HFF-Myc (cell line): ENCODE data around the gene PDHX.

Experiments
- DNase-seq: peaks from one replicate; pipeline ENCODE4 v3.0.0-alpha.2; 2011; ENCODE audit warnings: low read depth; ENCODE audit errors: extremely low read depth
- H3K4me3 ChIP-seq: replicated peaks from 2 replicates; pipeline ENCODE4 v1.5.1; 2011; ENCODE audit warnings: low read depth, mild to moderate bottlenecking, control low read depth, low read length
- CTCF ChIP-seq: IDR thresholded peaks from 2 replicates; pipeline ENCODE4 v1.5.1; 2012; ENCODE audit warnings: mild to moderate bottlenecking, low read depth, low read length, control low read depth; ENCODE audit errors: missing control alignments

The PDHX gene

DNA sequence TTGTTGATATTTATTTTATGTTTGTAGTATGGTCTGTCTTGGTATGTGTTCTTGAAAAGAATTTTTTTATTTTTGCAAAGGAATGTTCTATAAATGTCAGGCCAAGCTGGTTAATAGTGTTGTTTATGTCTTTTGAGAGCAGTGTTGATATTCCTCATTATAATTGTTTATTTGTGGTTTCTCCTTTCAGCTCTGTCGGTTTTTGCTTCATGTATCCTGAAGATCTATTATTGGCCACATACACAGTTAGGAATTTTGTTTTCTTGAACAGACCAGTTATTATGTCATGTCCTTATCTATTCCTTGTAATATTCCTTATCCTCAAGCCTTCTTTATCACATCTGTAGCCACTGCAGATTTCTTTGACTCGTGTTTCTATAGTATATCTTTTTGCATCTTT lies 56.5 kb downstream of the PDHX start:
- no peak for TF ChIP-seq CTCF
- H3K4me3 ChIP-seq, result no peak overlapping the region
- DNase-seq, result peak; percentile 56

DNA sequence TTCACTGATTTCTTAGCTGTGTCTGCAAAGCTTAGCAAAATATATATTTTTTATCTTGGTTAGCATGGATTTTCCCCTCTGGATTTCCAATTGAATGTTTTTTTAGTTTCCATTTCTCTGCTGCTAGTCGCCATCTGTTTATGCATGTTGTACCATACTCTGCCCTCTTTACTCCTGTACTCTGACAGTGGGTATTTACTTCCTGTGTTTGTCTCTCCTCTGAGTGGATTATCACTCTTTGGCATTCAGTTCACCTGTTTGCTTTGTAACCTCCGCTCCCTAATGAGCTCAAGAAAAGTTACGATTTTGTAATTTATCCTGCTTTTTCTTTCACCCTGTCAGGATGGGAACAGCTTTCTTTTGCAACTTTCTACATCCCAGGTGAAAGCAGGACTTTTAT lies 59.1 kb downstream of the PDHX start:
- TF ChIP-seq CTCF, result no peak
- DNase-seq, result no peak
- no peak overlapping the region for H3K4me3 ChIP-seq

DNA sequence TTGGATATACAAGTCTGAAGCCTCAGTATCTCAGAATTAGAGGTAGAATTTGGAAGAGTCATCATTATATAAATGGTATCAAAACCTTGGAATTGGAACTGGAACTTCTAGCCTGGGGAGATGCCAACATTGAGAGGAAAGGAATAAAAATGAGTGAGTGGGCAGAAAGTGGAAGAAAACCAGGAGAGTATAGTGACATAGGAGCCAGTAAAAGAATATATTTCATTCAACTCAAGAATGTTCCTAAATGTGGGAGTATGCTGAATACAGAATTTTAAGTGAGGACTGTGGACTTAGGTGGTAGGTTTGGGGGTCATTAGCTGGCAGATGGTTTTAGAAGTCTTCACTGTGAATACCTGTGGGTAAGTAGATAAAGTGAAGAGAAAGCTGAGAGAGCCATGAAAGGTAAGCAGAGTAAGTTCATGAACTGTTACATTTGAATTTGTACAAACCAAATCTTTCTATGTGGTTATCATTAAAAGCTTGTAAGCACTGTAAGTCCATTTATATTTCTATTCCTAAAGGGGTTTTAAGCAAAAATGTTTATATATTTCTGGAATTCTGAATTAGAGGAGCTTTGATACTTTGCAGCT lies 60.2 kb downstream of the PDHX start:
- no peak overlapping the region for H3K4me3 ChIP-seq
- TF ChIP-seq CTCF, result no peak
- DNase-seq, result peak; percentile 16

- no peak for TF ChIP-seq CTCF
- peak; percentile 90 for DNase-seq
- H3K4me3 ChIP-seq, result no peak overlapping the region
Measured at GRCh38 chr11:34977089-34977912, 60.9 kb downstream of the PDHX start.

- DNase-seq, result no peak
- no peak for TF ChIP-seq CTCF
- H3K4me3 ChIP-seq, result no peak overlapping the region
Measured at GRCh38 chr11:34978236-34979191, 62.1 kb downstream of the PDHX start.

DNA sequence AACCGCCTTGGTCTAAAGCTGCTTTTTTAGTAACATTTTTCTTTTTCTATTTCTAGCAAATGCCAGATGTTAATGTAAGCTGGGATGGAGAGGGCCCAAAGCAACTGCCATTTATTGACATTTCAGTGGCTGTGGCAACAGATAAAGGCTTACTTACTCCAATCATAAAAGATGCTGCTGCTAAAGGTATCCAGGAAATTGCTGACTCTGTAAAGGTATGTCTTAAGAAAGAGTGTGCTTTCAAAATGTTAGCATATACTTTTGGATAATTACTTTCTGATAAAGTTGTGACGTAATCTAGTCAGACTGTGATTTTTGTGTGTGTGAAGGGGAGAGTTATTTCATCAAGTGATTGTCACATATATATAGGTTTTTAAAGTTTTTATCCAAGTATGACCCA lies 68.1 kb downstream of the PDHX start:
- TF ChIP-seq CTCF, result no peak
- no peak overlapping the region for H3K4me3 ChIP-seq

More for the DNA sequence above, 68.1 kb downstream of the PDHX start:
- no peak for DNase-seq
